Skeletal muscle satellite cell (primary cell): ENCODE data around the gene DLL1.
"Not testable (repeated sequence)": the region's sequence is repeated elsewhere in the genome, so short reads cannot be mapped to it uniquely, and the experiment has no call there.

Source experiments
- H3K27me3 ChIP-seq: 2 replicates; pipeline ENCODE4 v1.7.0; 2013; ENCODE audit warnings: low read length; ENCODE audit not compliant: control insufficient read depth, insufficient read depth
- H3K36me3 ChIP-seq: 2 replicates; pipeline ENCODE4 v1.7.0; 2013; ENCODE audit warnings: mild to moderate bottlenecking, control low read depth, low read length; ENCODE audit not compliant: insufficient read depth
- H3K4me1 ChIP-seq: 2 replicates; pipeline ENCODE4 v1.7.0; 2013; ENCODE audit warnings: low read length; ENCODE audit not compliant: control insufficient read depth, insufficient read depth
- H3K4me2 ChIP-seq: 2 replicates; pipeline ENCODE4 v1.7.0; 2013; ENCODE audit warnings: mild to moderate bottlenecking, low read length
- H3K4me3 ChIP-seq: 2 replicates; pipeline ENCODE4 v1.7.0; 2013; ENCODE audit warnings: low read length
- H3K9ac ChIP-seq: 2 replicates; pipeline ENCODE4 v1.7.0; 2013; ENCODE audit warnings: mild to moderate bottlenecking, low read depth, low read length, moderate library complexity
- H3K9me3 ChIP-seq: replicated peaks from 2 replicates; pipeline ENCODE4 v1.7.0; 2013; ENCODE audit warnings: mild to moderate bottlenecking, control low read depth, low read length

The DLL1 gene

GRCh38 chr6:170269846-170270541 lies 20.9 kb downstream of the DLL1 start:
- Histone ChIP-seq H3K4me1 (peaks cover 24% of the 10 kb centered on the region), H3K4me3 (no peak overlapping the region), H3K36me3 (no peaks in the 10 kb centered on the region), H3K4me2 (peak overlapping the region; percentile 24), H3K9me3 (no peaks in the 10 kb centered on the region), H3K27me3 (peaks cover 16% of the 10 kb centered on the region), H3K9ac (no peak overlapping the region)

- H3K4me1 ChIP-seq = peaks cover 24% of the 10 kb centered on the region
- H3K9me3 ChIP-seq = no peaks in the 10 kb centered on the region
- H3K36me3 ChIP-seq = no peaks in the 10 kb centered on the region
- no peak overlapping the region for H3K9ac ChIP-seq
- peaks cover 13% of the 10 kb centered on the region for H3K27me3 ChIP-seq
- H3K4me3 ChIP-seq = no peak overlapping the region
- H3K4me2 ChIP-seq = peak overlapping the region; percentile 17
Measured at GRCh38 chr6:170269151-170269845, 21.6 kb downstream of the DLL1 start.

DNA sequence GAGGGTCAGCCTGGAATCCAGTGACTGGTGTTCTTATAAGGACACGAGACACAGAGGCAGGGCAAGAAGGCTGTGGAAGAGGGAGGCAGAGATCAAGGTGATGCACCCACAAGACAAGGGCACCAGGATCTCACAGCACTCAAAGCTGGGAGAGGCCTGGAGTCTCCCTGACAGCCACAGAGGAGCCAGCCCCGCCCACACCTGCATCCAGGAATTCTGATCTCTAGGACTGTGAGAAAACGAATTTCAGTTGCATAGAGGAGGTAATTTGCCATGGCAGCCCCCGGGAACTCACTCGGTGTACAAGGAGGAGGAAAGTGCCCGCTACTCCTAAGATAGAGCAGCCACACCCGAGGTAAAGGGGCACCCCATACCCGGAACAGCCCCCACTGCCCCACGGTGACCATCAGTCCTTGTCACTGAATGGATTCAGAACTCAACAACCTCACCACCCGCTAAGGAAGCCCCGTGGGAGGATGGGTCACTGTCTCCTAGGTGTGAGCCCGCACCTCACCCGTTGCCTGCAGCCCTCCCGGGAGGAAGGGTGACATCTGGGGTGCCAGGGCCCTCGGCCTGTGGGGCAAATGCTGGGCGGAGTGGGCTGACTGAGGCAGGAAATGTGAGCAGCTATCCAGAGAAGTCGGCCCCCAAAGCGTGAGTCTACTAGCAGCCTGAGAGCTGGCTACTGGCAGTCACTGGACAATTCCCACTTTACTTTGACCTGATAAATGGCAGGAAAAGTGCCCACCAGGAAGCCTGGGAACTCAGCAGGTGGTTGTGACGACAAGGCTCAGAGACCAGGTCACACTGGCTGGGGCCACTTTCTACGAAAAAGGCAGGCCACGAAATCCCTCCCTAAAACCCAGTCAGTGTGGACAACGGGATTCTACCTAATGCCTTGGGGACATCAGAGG lies 22.4 kb downstream of the DLL1 start:
- H3K27me3 ChIP-seq = peaks cover 8% of the 10 kb centered on the region
- no peaks in the 10 kb centered on the region for H3K9me3 ChIP-seq
- H3K4me2 ChIP-seq = no peak overlapping the region
- no peak overlapping the region for H3K9ac ChIP-seq
- peaks cover 24% of the 10 kb centered on the region for H3K4me1 ChIP-seq
- no peak overlapping the region for H3K4me3 ChIP-seq
- H3K36me3 ChIP-seq = no peaks in the 10 kb centered on the region

DNA sequence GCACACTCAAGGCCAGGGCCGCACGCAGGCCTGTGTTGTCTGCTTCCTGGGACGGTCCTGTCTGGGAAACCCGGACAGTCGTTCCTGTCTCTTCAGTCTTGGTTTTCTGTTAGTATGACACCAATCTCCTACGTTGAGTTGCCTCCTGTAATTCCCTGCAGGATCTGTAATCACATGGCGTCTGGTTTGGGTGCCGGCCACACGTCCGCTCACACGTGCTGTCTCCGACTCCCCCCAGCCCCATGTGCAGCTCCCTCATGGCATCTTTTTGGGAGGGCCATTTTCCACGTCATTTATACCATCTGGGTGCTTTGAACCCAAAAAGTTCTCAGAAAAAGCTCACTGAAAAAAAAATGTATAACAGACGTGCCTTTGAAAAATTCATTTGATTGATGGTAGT lies 23.2 kb downstream of the DLL1 start:
- Histone ChIP-seq H3K9me3 (no peaks in the 10 kb centered on the region), H3K4me3 (no peak overlapping the region), H3K9ac (no peak overlapping the region), H3K27me3 (peaks cover 12% of the 10 kb centered on the region), H3K36me3 (no peaks in the 10 kb centered on the region), H3K4me1 (peaks cover 24% of the 10 kb centered on the region), H3K4me2 (no peak overlapping the region)

DNA sequence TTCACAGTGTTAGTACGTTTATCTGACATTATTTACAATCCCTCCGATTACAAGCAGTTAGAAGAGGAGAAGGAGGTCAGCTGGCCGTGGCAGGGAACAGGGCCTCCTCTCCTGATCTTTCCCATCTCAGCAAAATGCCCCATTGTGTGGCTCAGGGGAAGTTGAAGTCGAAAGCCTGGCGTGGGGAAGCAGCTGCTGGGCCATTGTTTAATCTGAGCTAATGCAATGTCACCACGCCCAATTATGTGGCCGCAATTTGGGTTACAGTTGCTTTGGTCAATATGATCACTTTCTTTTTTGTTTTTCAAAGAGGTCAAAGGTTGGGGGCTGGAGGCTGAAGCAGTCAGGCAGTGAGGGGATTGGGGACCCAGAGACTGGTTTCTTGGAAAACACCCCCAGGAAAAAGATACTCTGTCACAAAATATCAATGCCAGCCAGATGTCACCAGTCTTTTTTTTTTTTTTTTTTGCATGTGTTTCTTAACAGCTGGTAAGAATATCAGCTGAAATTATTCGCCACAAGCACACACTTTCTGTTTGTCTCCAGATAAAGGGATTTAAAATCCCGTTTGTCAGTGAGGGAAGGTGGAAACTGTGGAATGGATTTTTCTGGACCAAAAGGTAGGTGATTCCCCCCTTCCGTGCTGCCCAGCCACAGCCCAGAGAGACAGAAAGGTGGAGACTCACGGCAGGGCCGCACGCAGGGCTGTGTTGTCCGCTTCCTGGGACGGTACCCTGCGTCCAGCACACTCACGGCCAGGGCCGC lies 24.6 kb downstream of the DLL1 start:
- Histone ChIP-seq H3K36me3 (no peaks in the 10 kb centered on the region), H3K27me3 (peaks cover 10% of the 10 kb centered on the region), H3K4me1 (peaks cover 24% of the 10 kb centered on the region), H3K9me3 (no peaks in the 10 kb centered on the region), H3K9ac (no peak overlapping the region), H3K4me3 (peak overlapping the region; percentile 56), H3K4me2 (peak overlapping the region; percentile 68)

- Histone ChIP-seq H3K4me3 (peak overlapping the region; percentile 56), H3K4me2 (peak overlapping the region; percentile 68), H3K9ac (no peak overlapping the region), H3K4me1 (peaks cover 24% of the 10 kb centered on the region), H3K9me3 (no peaks in the 10 kb centered on the region), H3K36me3 (no peaks in the 10 kb centered on the region), H3K27me3 (peaks cover 10% of the 10 kb centered on the region)
Measured at GRCh38 chr6:170265655-170266054, 25.2 kb downstream of the DLL1 start.

DNA sequence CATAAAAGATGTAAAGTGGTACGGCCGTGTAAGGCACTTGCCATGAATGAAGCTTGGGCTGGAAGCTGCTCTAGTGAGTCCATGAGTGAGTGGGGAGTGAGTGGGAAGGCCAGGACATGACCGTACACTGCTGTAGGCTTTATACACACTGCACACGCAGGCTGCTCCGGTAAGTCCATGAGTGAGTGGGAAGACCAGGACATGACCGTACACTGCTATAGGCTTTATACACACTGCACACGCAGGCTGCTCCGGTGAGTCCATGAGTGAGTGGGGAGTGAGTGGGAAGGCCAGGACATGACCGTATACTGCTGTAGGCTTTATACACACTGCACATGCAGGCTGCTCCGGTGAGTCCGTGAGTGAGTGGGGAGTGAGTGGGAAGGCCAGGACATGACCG lies 26.2 kb downstream of the DLL1 start:
- H3K9ac ChIP-seq, H3K9me3 ChIP-seq, H3K4me2 ChIP-seq, H3K4me3 ChIP-seq, H3K36me3 ChIP-seq, H3K27me3 ChIP-seq: not testable (repeated sequence)
- H3K4me1 ChIP-seq = peaks cover 18% of the 10 kb centered on the region

GRCh38 chr6:170264086-170264485 lies 26.8 kb downstream of the DLL1 start:
- no peaks in the 10 kb centered on the region for H3K9me3 ChIP-seq

GRCh38 chr6:170263410-170263809 lies 27.5 kb downstream of the DLL1 start:
- Histone ChIP-seq H3K36me3 (no peaks in the 10 kb centered on the region), H3K4me2 (no peak overlapping the region), H3K4me3 (no peak overlapping the region), H3K4me1 (peaks cover 13% of the 10 kb centered on the region), H3K9ac (no peak overlapping the region), H3K27me3 (peaks cover 10% of the 10 kb centered on the region), H3K9me3 (no peaks in the 10 kb centered on the region)

More at GRCh38 chr6:170264086-170264485, 26.8 kb downstream of the DLL1 start:
- H3K36me3 ChIP-seq = no peaks in the 10 kb centered on the region
- peaks cover 10% of the 10 kb centered on the region for H3K27me3 ChIP-seq
- peaks cover 13% of the 10 kb centered on the region for H3K4me1 ChIP-seq
- no peak overlapping the region for H3K4me3 ChIP-seq
- H3K4me2 ChIP-seq = no peak overlapping the region
- H3K9ac ChIP-seq = no peak overlapping the region

GRCh38 chr6:170262489-170263088 lies 28.3 kb downstream of the DLL1 start:
- Histone ChIP-seq H3K27me3 (peaks cover 10% of the 10 kb centered on the region), H3K36me3 (no peaks in the 10 kb centered on the region), H3K4me3 (no peak overlapping the region), H3K4me2 (no peak overlapping the region), H3K9ac (no peak overlapping the region), H3K4me1 (peaks cover 13% of the 10 kb centered on the region), H3K9me3 (no peaks in the 10 kb centered on the region)
